Dedifferentiated amniotic fluid mesenchymal stem cell (primary cell): ENCODE data around the gene MYH16.
"Not testable (repeated sequence)": the region's sequence is repeated elsewhere in the genome, so short reads cannot be mapped to it uniquely, and the experiment has no call there.

Experiments
- DNase-seq: peaks from one replicate; pipeline ENCODE4 v3.0.0-alpha.2; 2016; ENCODE audit errors: extremely low spot score

Gene MYH16

GRCh38 chr7:99257675-99258074 is 15.0 kb upstream of the MYH16 start:
- no peak for DNase-seq

- no peak for DNase-seq
Observed at GRCh38 chr7:99258501-99258900, 14.1 kb upstream of the MYH16 start.

GRCh38 chr7:99260395-99260794 is 12.2 kb upstream of the MYH16 start:
- no peak for DNase-seq

GRCh38 chr7:99261646-99262045 is 11.0 kb upstream of the MYH16 start:
- no peak for DNase-seq

- no peak for DNase-seq
Observed at GRCh38 chr7:99265848-99266480, 6.7 kb upstream of the MYH16 start.

GRCh38 chr7:99267481-99267840 is 5.2 kb upstream of the MYH16 start:
- peak; percentile 26 for DNase-seq

GRCh38 chr7:99267841-99268576 is 4.6 kb upstream of the MYH16 start:
- no peak for DNase-seq

- DNase-seq: no peak
Observed at GRCh38 chr7:99268577-99268908, 4.1 kb upstream of the MYH16 start.

GRCh38 chr7:99270702-99271101 is 1.9 kb upstream of the MYH16 start:
- DNase-seq: no peak

GRCh38 chr7:99273561-99273960 is 922 bp downstream of the MYH16 start:
- not testable (repeated sequence) for DNase-seq

GRCh38 chr7:99274908-99275307 is 2.3 kb downstream of the MYH16 start:
- DNase-seq: not testable (repeated sequence)

GRCh38 chr7:99275496-99275895 is 2.9 kb downstream of the MYH16 start:
- no peak for DNase-seq

- no peak for DNase-seq
Observed at GRCh38 chr7:99278180-99278579, 5.5 kb downstream of the MYH16 start.

GRCh38 chr7:99284165-99284564 is 11.5 kb downstream of the MYH16 start:
- DNase-seq: not testable (repeated sequence)

- DNase-seq: no peak
Observed at GRCh38 chr7:99287779-99288534, 15.3 kb downstream of the MYH16 start.

GRCh38 chr7:99289185-99289584 is 16.5 kb downstream of the MYH16 start:
- DNase-seq: no peak

GRCh38 chr7:99290148-99290547 is 17.5 kb downstream of the MYH16 start:
- DNase-seq: not testable (repeated sequence)

- DNase-seq: no peak
Observed at GRCh38 chr7:99290980-99291607, 18.5 kb downstream of the MYH16 start.

- DNase-seq: no peak
Observed at GRCh38 chr7:99292127-99292526, 19.5 kb downstream of the MYH16 start.

- DNase-seq: no peak
Observed at GRCh38 chr7:99293167-99293566, 20.5 kb downstream of the MYH16 start.

- no peak for DNase-seq
Observed at GRCh38 chr7:99293650-99294049, 21.0 kb downstream of the MYH16 start.

GRCh38 chr7:99296471-99296870 is 23.8 kb downstream of the MYH16 start:
- no peak for DNase-seq

GRCh38 chr7:99301496-99301895 is 28.9 kb downstream of the MYH16 start:
- no peak for DNase-seq
